ENCODE results near the gene FAM168A.

DNA sequence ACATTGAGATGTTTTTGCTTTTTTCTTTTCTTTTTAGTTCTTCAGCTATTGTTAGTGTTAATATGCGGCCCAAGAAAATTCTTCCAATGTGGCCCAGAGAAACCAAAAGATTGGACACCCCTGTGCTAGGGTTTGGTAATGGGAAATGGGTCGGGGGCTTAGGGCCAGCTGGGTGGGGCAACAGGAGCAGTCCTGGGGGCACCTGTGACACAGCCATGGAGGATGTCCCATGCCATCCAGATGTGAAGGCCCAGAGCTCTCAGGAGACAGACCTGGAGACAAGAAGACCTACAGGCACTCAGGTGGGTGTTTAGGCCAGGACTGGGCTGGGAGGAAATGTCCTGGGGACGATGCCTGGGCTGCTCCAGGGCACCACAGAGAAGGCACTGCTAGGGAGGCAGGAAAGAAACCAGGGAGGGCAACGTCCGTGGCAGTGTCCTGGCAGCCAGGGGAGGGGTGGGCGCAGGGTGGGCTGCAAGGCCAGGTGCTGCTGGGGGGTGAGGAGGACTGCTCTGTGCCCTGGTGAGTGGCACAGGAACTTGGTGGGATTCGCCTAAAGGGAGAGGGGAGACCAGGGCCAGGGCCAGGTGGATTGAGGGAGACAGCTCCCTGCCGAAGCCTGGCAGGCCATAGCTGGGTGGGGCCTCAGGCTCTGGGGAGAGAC, 200.3 kb downstream of the FAM168A start:
- TF ChIP-seq, protein P1, sequence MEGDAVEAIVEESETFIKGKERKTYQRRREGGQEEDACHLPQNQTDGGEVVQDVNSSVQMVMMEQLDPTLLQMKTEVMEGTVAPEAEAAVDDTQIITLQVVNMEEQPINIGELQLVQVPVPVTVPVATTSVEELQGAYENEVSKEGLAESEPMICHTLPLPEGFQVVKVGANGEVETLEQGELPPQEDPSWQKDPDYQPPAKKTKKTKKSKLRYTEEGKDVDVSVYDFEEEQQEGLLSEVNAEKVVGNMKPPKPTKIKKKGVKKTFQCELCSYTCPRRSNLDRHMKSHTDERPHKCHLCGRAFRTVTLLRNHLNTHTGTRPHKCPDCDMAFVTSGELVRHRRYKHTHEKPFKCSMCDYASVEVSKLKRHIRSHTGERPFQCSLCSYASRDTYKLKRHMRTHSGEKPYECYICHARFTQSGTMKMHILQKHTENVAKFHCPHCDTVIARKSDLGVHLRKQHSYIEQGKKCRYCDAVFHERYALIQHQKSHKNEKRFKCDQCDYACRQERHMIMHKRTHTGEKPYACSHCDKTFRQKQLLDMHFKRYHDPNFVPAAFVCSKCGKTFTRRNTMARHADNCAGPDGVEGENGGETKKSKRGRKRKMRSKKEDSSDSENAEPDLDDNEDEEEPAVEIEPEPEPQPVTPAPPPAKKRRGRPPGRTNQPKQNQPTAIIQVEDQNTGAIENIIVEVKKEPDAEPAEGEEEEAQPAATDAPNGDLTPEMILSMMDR (IDR thresholded peaks at IDR 0.05) = no peak
- TF ChIP-seq EP300 (IDR thresholded peaks at IDR 0.05; ENCODE audit: low read depth) (no peak), POLR2AphosphoS5 (IDR thresholded peaks at IDR 0.05) (no peak)
